ENCODE results near the gene PANX2. TPM values are rescaled to one million over a fixed set of nuclear protein-coding genes. Genes with fewer than 3 reads are reported as not detected.

Gene PANX2
- polyA plus RNA-seq, 1 experiment, result 1.4 TPM

GRCh38 chr22:50184902-50185374, 14.4 kb downstream of the PANX2 start:
- ChIA-PET POLR2A (interaction anchor here (0.9 kb wide), 1 partner anchor 14 kb away, joined by 3 read pairs; the partner anchor contains the start of gene PANX2), CTCF (interaction anchor here (1.4 kb wide), 1 partner anchor 254 kb away, joined by 3 read pairs; no protein-coding TSS in a partner anchor)
- Histone ChIP-seq H3K36me3 (ENCODE audit: control insufficient read depth, insufficient read depth, low read length) (peaks cover 3% of the 10 kb centered on the region), H3K4me3 (ENCODE audit: low read depth, low read length) (peak overlapping the region; percentile 43), H3K27me3 (ENCODE audit: control insufficient read depth, insufficient read depth, low read length) (no peaks in the 10 kb centered on the region)
- TF ChIP-seq CTCF (IDR thresholded peaks at IDR 0.05; ENCODE audit: insufficient read depth, low read depth, low read length), result no peak
- DNase-seq (ENCODE audit: low read depth), result no peak

GRCh38 chr22:50185375-50186087, 15.0 kb downstream of the PANX2 start, which contains the start of gene TRABD:
Gene TRABD (plus strand): TSS chr22:50185913. CDS start chr22:50193061, 7,148 bp downstream.
- POLR2A ChIA-PET, result no interaction called here

GRCh38 chr22:50186181-50186714, 15.7 kb downstream of the PANX2 start:
- CTCF ChIA-PET, result interaction anchor here (0.6 kb wide), 1 partner anchor 173 kb away, joined by 3 read pairs; no protein-coding TSS in a partner anchor

More at GRCh38 chr22:50185375-50186087, 15.0 kb downstream of the PANX2 start, which contains the start of gene TRABD:
- no peak for TF ChIP-seq CTCF (IDR thresholded peaks at IDR 0.05; ENCODE audit: insufficient read depth, low read depth, low read length)
- Histone ChIP-seq H3K4me3 (ENCODE audit: low read depth, low read length) (peak within 1 kb of the TSS; percentile 81), H3K36me3 (ENCODE audit: control insufficient read depth, insufficient read depth, low read length) (peaks cover 3% of the 10 kb centered on the region), H3K27me3 (ENCODE audit: control insufficient read depth, insufficient read depth, low read length) (no peaks in the 10 kb centered on the region)
- DNase-seq (ENCODE audit: low read depth), result no peak
- CTCF ChIA-PET, result no interaction called here

GRCh38 chr22:50186761-50187523, 16.4 kb downstream of the PANX2 start:
- CTCF ChIA-PET, result interaction anchor here (0.6 kb wide), 1 partner anchor 173 kb away, joined by 3 read pairs; no protein-coding TSS in a partner anchor
- no peaks in the 10 kb centered on the region for H3K27me3 ChIP-seq (ENCODE audit: control insufficient read depth, insufficient read depth, low read length)
- peak overlapping the region; percentile 81 for H3K4me3 ChIP-seq (ENCODE audit: low read depth, low read length)
- peaks cover 3% of the 10 kb centered on the region for H3K36me3 ChIP-seq (ENCODE audit: control insufficient read depth, insufficient read depth, low read length)
- no peak for DNase-seq (ENCODE audit: low read depth)
- no peak for TF ChIP-seq CTCF (IDR thresholded peaks at IDR 0.05; ENCODE audit: insufficient read depth, low read depth, low read length)
- POLR2A ChIA-PET, result no interaction called here

More at GRCh38 chr22:50186181-50186714, 15.7 kb downstream of the PANX2 start:
- no peak for TF ChIP-seq CTCF (IDR thresholded peaks at IDR 0.05; ENCODE audit: insufficient read depth, low read depth, low read length)
- POLR2A ChIA-PET, result no interaction called here
- peaks cover 3% of the 10 kb centered on the region for H3K36me3 ChIP-seq (ENCODE audit: control insufficient read depth, insufficient read depth, low read length)
- peak overlapping the region; percentile 81 for H3K4me3 ChIP-seq (ENCODE audit: low read depth, low read length)
- no peak for DNase-seq (ENCODE audit: low read depth)
- H3K27me3 ChIP-seq (ENCODE audit: control insufficient read depth, insufficient read depth, low read length), result no peaks in the 10 kb centered on the region

- ChIA-PET POLR2A (no interaction called here), CTCF (no interaction called here)
- TF ChIP-seq CTCF (IDR thresholded peaks at IDR 0.05; ENCODE audit: insufficient read depth, low read depth, low read length), result no peak
- no peak for DNase-seq (ENCODE audit: low read depth)
- H3K27me3 ChIP-seq (ENCODE audit: control insufficient read depth, insufficient read depth, low read length), result no peaks in the 10 kb centered on the region
- H3K4me3 ChIP-seq (ENCODE audit: low read depth, low read length), result no peak overlapping the region
- peaks cover 6% of the 10 kb centered on the region for H3K36me3 ChIP-seq (ENCODE audit: control insufficient read depth, insufficient read depth, low read length)
Observed at GRCh38 chr22:50188356-50188755, 17.8 kb downstream of the PANX2 start.
